IMR-90 (cell line): ENCODE measurements around the gene PLXNA4. TPM values are rescaled to one million over a fixed set of nuclear protein-coding genes. Genes with fewer than 3 reads are reported as not detected.

Experiments used
- ATAC-seq: fragments of 200-7000 bp; cut with Tn5 transposase; 2 replicates; pipeline ENCODE4 v1.9.1; 2020; ENCODE audit warnings: low read depth, mild to moderate bottlenecking, moderate library complexity
- BruUV-seq: library from RNA; stranded (reverse); fragments of 400-500 nt; replicated peaks from 2 replicates; lab custom pipeline; 2021; lab: Mats Ljungman, UMichigan
- CTCF ChIA-PET: fragments of 300-600 bp; formaldehyde crosslinking; extraction: SDS; loops from one replicate; lab custom pipeline; 2021; ENCODE audit warnings: antibody characterized with exemption; lab: Yijun Ruan, JAX
- POLR2A ChIA-PET: fragments of 300-600 bp; sonication (Branson Sonifier 250); formaldehyde crosslinking; loops from one replicate; lab custom pipeline; 2022; ENCODE audit warnings: antibody characterized with exemption; ENCODE audit not compliant: unreplicated experiment; lab: Charles Lee
- DNase-seq: peaks from one replicate; pipeline ENCODE4 v3.0.0; 2013
- H2AFZ ChIP-seq: replicated peaks from 2 replicates; pipeline ENCODE3; 2013; ENCODE audit warnings: low read length, mild to moderate bottlenecking; ENCODE audit not compliant: poor library complexity
- H2AK5ac ChIP-seq: 2 replicates; pipeline ENCODE4 v1.6.1; 2013; ENCODE audit warnings: low read depth, low read length, inconsistent platforms
- H2AK9ac ChIP-seq: replicated peaks from 2 replicates; pipeline ENCODE3; 2013; ENCODE audit warnings: mild to moderate bottlenecking, low read depth, low read length, moderate library complexity; ENCODE audit not compliant: poor library complexity
- H2BK120ac ChIP-seq: 2 replicates; pipeline ENCODE4 v1.6.1; 2013; ENCODE audit warnings: low read depth, low read length, inconsistent platforms
- H2BK15ac ChIP-seq: 3 replicates; pipeline ENCODE4 v1.6.1; 2013; ENCODE audit warnings: low read depth, low read length, inconsistent platforms
- H2BK20ac ChIP-seq: 2 replicates; pipeline ENCODE4 v1.6.1; 2013; ENCODE audit warnings: low read depth, mild to moderate bottlenecking, inconsistent platforms, low read length, moderate library complexity
- H2BK5ac ChIP-seq: 2 replicates; pipeline ENCODE4 v1.6.1; 2013; ENCODE audit warnings: mild to moderate bottlenecking, low read depth, low read length, inconsistent platforms; ENCODE audit not compliant: poor library complexity, severe bottlenecking
- H3K14ac ChIP-seq: replicated peaks from 2 replicates; pipeline ENCODE4 v1.6.1; 2013; ENCODE audit warnings: low read depth, low read length, inconsistent platforms
- H3K18ac ChIP-seq: 2 replicates; pipeline ENCODE4 v1.6.1; 2013; ENCODE audit warnings: low read depth, low read length, control low read depth
- H3K23ac ChIP-seq: 2 replicates; pipeline ENCODE4 v1.6.1; 2013; ENCODE audit warnings: low read depth, low read length, inconsistent platforms
- H3K27ac ChIP-seq: 2 replicates; pipeline ENCODE4 v1.5.1; 2013; ENCODE audit warnings: mild to moderate bottlenecking, control low read depth, low read length; ENCODE audit not compliant: insufficient read depth
- H3K27me3 ChIP-seq: 2 replicates; pipeline ENCODE4 v1.6.1; 2013; ENCODE audit warnings: low read length; ENCODE audit not compliant: control insufficient read depth, insufficient read depth
- H3K36me3 ChIP-seq: 2 replicates; pipeline ENCODE4 v1.6.1; 2013; ENCODE audit warnings: low read length, mixed read lengths; ENCODE audit not compliant: control insufficient read depth, insufficient read depth
- H3K4ac ChIP-seq: 2 replicates; pipeline ENCODE4 v1.6.1; 2013; ENCODE audit warnings: low read depth, low read length, inconsistent platforms
- H3K4me1 ChIP-seq: 2 replicates; pipeline ENCODE4 v1.6.1; 2013; ENCODE audit warnings: low read length, mixed read lengths; ENCODE audit not compliant: control insufficient read depth, insufficient read depth
- H3K4me2 ChIP-seq: 2 replicates; pipeline ENCODE4 v1.6.1; 2013; ENCODE audit warnings: low read depth, mild to moderate bottlenecking, control low read depth, low read length, moderate library complexity
- H3K4me3 ChIP-seq: 2 replicates; pipeline ENCODE4 v1.5.1; 2013; ENCODE audit warnings: low read depth, mild to moderate bottlenecking, control low read depth, low read length, moderate library complexity; ENCODE audit not compliant: insufficient read depth
- H3K56ac ChIP-seq: 2 replicates; pipeline ENCODE4 v1.6.1; 2013; ENCODE audit warnings: low read length, inconsistent platforms; ENCODE audit not compliant: insufficient read depth; ENCODE audit errors: extremely low read depth
- H3K79me1 ChIP-seq, 2 experiments: 2 replicates each; pipeline ENCODE4 v1.6.1; 2013; ENCODE audit warnings: low read length in 2 of 2, inconsistent platforms in 1 of 2, low read depth in 1 of 2
- H3K9ac ChIP-seq: 2 replicates; pipeline ENCODE4 v1.6.1; 2013; ENCODE audit warnings: low read depth, low read length, control low read depth
- H3K9me1 ChIP-seq: 2 replicates; pipeline ENCODE4 v1.6.1; 2013; ENCODE audit warnings: low read length, inconsistent platforms; ENCODE audit not compliant: insufficient read depth
- H3K9me3 ChIP-seq: 2 replicates; pipeline ENCODE4 v1.6.1; 2013; ENCODE audit warnings: low read length; ENCODE audit not compliant: control insufficient read depth, insufficient read depth
- H4K20me1 ChIP-seq: 2 replicates; pipeline ENCODE4 v1.6.1; 2013; ENCODE audit warnings: low read length, inconsistent platforms; ENCODE audit not compliant: insufficient read depth
- H4K5ac ChIP-seq: 2 replicates; pipeline ENCODE4 v1.6.1; 2013; ENCODE audit warnings: mild to moderate bottlenecking, low read depth, low read length, control low read depth
- H4K8ac ChIP-seq, 2 experiments: 2 replicates each; pipeline ENCODE4 v1.6.1; 2013; ENCODE audit warnings: low read depth in 2 of 2, low read length in 2 of 2, control low read depth in 1 of 2, inconsistent platforms in 1 of 2
- H4K91ac ChIP-seq: 2 replicates; pipeline ENCODE4 v1.6.1; 2013; ENCODE audit warnings: low read depth, low read length, inconsistent platforms; ENCODE audit not compliant: insufficient read depth
- BHLHE40 ChIP-seq: fragments of 150-350 bp; IDR thresholded peaks from 2 replicates; pipeline ENCODE4 v1.6.1; 2016; ENCODE audit warnings: mild to moderate bottlenecking, low read depth, low read length
- CEBPB ChIP-seq: IDR thresholded peaks from 2 replicates; pipeline ENCODE4 v1.6.1; 2012; ENCODE audit warnings: low read depth, low read length, improper control_type of control experiment
- CHD1 ChIP-seq: IDR thresholded peaks from 2 replicates; pipeline ENCODE4 v1.6.1; 2012; ENCODE audit warnings: low read depth, low read length, improper control_type of control experiment
- MAFK ChIP-seq: IDR thresholded peaks from 2 replicates; pipeline ENCODE4 v1.6.1; 2012; ENCODE audit warnings: low read depth, low read length, improper control_type of control experiment
- MAZ ChIP-seq: IDR thresholded peaks from 2 replicates; pipeline ENCODE4 v1.6.1; 2012; ENCODE audit warnings: low read depth, mild to moderate bottlenecking, low read length, improper control_type of control experiment, moderate library complexity, borderline replicate concordance
- MXI1 ChIP-seq: IDR thresholded peaks from 2 replicates; pipeline ENCODE4 v1.6.1; 2012; ENCODE audit warnings: low read depth, mild to moderate bottlenecking, low read length, moderate library complexity, borderline replicate concordance
- NFE2L2 ChIP-seq: fragments of 150-350 bp; IDR thresholded peaks from 2 replicates; pipeline ENCODE4 v1.6.1; 2016; ENCODE audit warnings: low read depth, mild to moderate bottlenecking, low read length
- POLR2A ChIP-seq: IDR thresholded peaks from 2 replicates; pipeline ENCODE4 v1.6.1; 2012; ENCODE audit warnings: mild to moderate bottlenecking, low read depth, low read length
- RAD21 ChIP-seq: IDR thresholded peaks from 2 replicates; pipeline ENCODE4 v1.6.1; 2012; ENCODE audit warnings: low read length, improper control_type of control experiment
- RFX5 ChIP-seq: IDR thresholded peaks from 2 replicates; pipeline ENCODE4 v1.8.0; 2012; ENCODE audit warnings: low read depth, mild to moderate bottlenecking, low read length, moderate library complexity
- SMC3 ChIP-seq: fragments of 150-350 bp; IDR thresholded peaks from 2 replicates; pipeline ENCODE4 v1.6.1; 2016; ENCODE audit warnings: low read depth, mild to moderate bottlenecking, antibody characterized with exemption, low read length, moderate library complexity
- WGBS, 2 experiments: methylation state at CpG; one replicate each; pipeline versions ENCODE4 v1.1.5 to v1.1.7; 2013; ENCODE audit warnings: missing lambda C conversion rate in 2 of 2; ENCODE audit not compliant: insufficient read length in 1 of 2; ENCODE audit errors: extremely low coverage in 2 of 2; 5-methylcytosine and 5-hydroxymethylcytosine counted together
- dilution Hi-C: fragments of 300-500 bp; cut with HindIII; formaldehyde crosslinking; loops from one replicate; pipeline ENCODE4 v1.14.3; 2018; ENCODE audit warnings: low sequenced_read_pairs; ENCODE audit not compliant: unreplicated experiment
- in situ Hi-C: fragments of 300-500 bp; cut with MboI; formaldehyde crosslinking; loops from 3 replicates; pipeline ENCODE4 v1.14.3; 2019; ENCODE audit warnings: low sequenced_read_pairs, inconsistent platforms, mixed read lengths
- intact Hi-C: fragments of 100-400 bp; cut with micrococcal nuclease; formaldehyde crosslinking; loops from 2 replicates; pipeline ENCODE4 v1.10.0; 2022
- polyA plus RNA-seq, 3 experiments: library from polyadenylated mRNA; depleted of rRNA; stranded (reverse); fragments of >200 nt; gene quantifications; 2 replicates each; pipeline ENCODE4 v1.2.3, GENCODE V29; 2012; ENCODE audit warnings: low replicate concordance in 1 of 3
- total RNA-seq: library from RNA; depleted of rRNA; stranded (reverse); fragments of >200 nt; gene quantifications from 2 replicates; pipeline ENCODE4 v1.2.3, GENCODE V29; 2012
- TF ChIP-seq, protein P1 (sequence below): fragments of 150-350 bp; IDR thresholded peaks from 2 replicates; pipeline ENCODE4 v1.6.1; 2016; ENCODE audit warnings: low read depth, mild to moderate bottlenecking, low read length, moderate library complexity, borderline replicate concordance
- TF ChIP-seq, protein P2 (sequence below): conservative IDR thresholded peaks from 2 replicates; pipeline ENCODE4 v1.5.1; 2012; ENCODE audit warnings: mild to moderate bottlenecking, low read depth, low read length, improper control_type of control experiment
- TF ChIP-seq, protein P3 (sequence below): fragments of 150-350 bp; IDR thresholded peaks from 2 replicates; pipeline ENCODE4 v1.6.1; 2017; ENCODE audit warnings: mild to moderate bottlenecking, antibody characterized with exemption, low read length, low read depth

Gene PLXNA4
- total and polyA plus RNA-seq, 2 of the 4 experiments (the other 2 are of a cell fraction) = under 0.01 TPM

DNA sequence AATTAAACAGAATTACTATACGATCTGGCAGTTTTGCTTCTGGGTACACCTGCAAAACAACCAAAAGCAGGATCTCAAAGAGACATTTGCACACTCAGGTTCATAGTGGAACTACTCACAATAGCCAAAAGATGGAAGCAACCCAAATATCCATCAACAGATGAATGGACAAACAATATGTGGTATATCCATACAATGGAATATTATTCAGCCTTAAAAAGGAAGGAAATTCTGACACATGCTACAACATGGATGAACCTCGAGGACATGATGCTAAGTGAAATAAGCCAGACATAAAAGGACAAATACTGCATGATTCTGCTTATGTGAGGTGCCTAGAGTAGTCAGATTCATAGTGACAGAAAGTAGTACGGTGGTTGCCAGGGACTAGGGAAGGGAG, 330.7 kb downstream of the PLXNA4 start:
- ChIA-PET POLR2A (no interaction called here), CTCF (no interaction called here)
- H4K20me1 ChIP-seq = no peaks in the 10 kb centered on the region
- no peak overlapping the region for H3K4me3 ChIP-seq
- H2BK15ac ChIP-seq = no peak overlapping the region
- H3K4me1 ChIP-seq = no peaks in the 10 kb centered on the region
- H4K8ac ChIP-seq = no peak overlapping the region
- H3K36me3 ChIP-seq = no peaks in the 10 kb centered on the region
- no peak for TF ChIP-seq CHD1
- no peak for TF ChIP-seq NFE2L2
- TF ChIP-seq, protein P1, sequence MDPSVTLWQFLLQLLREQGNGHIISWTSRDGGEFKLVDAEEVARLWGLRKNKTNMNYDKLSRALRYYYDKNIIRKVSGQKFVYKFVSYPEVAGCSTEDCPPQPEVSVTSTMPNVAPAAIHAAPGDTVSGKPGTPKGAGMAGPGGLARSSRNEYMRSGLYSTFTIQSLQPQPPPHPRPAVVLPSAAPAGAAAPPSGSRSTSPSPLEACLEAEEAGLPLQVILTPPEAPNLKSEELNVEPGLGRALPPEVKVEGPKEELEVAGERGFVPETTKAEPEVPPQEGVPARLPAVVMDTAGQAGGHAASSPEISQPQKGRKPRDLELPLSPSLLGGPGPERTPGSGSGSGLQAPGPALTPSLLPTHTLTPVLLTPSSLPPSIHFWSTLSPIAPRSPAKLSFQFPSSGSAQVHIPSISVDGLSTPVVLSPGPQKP = no peak
- TF ChIP-seq, protein P2, sequence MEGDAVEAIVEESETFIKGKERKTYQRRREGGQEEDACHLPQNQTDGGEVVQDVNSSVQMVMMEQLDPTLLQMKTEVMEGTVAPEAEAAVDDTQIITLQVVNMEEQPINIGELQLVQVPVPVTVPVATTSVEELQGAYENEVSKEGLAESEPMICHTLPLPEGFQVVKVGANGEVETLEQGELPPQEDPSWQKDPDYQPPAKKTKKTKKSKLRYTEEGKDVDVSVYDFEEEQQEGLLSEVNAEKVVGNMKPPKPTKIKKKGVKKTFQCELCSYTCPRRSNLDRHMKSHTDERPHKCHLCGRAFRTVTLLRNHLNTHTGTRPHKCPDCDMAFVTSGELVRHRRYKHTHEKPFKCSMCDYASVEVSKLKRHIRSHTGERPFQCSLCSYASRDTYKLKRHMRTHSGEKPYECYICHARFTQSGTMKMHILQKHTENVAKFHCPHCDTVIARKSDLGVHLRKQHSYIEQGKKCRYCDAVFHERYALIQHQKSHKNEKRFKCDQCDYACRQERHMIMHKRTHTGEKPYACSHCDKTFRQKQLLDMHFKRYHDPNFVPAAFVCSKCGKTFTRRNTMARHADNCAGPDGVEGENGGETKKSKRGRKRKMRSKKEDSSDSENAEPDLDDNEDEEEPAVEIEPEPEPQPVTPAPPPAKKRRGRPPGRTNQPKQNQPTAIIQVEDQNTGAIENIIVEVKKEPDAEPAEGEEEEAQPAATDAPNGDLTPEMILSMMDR = no peak
- no peak for TF ChIP-seq MAFK
- no peak for TF ChIP-seq POLR2A
- no peak for TF ChIP-seq MAZ
- TF ChIP-seq MXI1 = no peak
- TF ChIP-seq SMC3 = no peak
- no peak for TF ChIP-seq RFX5
- TF ChIP-seq CEBPB = no peak
- TF ChIP-seq, protein P3, sequence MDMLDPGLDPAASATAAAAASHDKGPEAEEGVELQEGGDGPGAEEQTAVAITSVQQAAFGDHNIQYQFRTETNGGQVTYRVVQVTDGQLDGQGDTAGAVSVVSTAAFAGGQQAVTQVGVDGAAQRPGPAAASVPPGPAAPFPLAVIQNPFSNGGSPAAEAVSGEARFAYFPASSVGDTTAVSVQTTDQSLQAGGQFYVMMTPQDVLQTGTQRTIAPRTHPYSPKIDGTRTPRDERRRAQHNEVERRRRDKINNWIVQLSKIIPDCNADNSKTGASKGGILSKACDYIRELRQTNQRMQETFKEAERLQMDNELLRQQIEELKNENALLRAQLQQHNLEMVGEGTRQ = no peak
- no peak for TF ChIP-seq RAD21
- no peak for TF ChIP-seq BHLHE40
- no peak overlapping the region for H3K14ac ChIP-seq
- no peak overlapping the region for H3K4me2 ChIP-seq
- no peak overlapping the region for H4K5ac ChIP-seq
- no peaks in the 10 kb centered on the region for H3K9me3 ChIP-seq
- no peak overlapping the region for H3K9ac ChIP-seq
- no peak for ATAC-seq
- no peak overlapping the region for H3K23ac ChIP-seq
- H3K27ac ChIP-seq = no peak overlapping the region
- no peak overlapping the region for H3K4ac ChIP-seq
- DNase-seq = no peak
- H2AK5ac ChIP-seq = no peak overlapping the region
- intact Hi-C loops = no loop called here
- no peaks in the 10 kb centered on the region for H3K9me1 ChIP-seq
- no peak overlapping the region for H2AFZ ChIP-seq
- H3K27me3 ChIP-seq = no peaks in the 10 kb centered on the region
- H2BK20ac ChIP-seq = no peak overlapping the region
- dilution Hi-C loops = no loop called here
- H2BK120ac ChIP-seq = no peak overlapping the region
- no peak overlapping the region for H3K18ac ChIP-seq
- H4K91ac ChIP-seq = no peak overlapping the region
- no peak overlapping the region for H2AK9ac ChIP-seq
- H3K56ac ChIP-seq = no peak overlapping the region
- WGBS, 2 experiments = no CpG with 5 or more reads among the region's 3 CpGs
- H2BK5ac ChIP-seq = no peak overlapping the region
- no TSS peak for BruUV-seq
- no peaks in the 10 kb centered on the region for H3K79me1 ChIP-seq
- in situ Hi-C loops = no loop called here
